Large intestine (tissue), 3 donors: Measurements from ENCODE around the gene HIBADH. TPM values are rescaled to one million over a fixed set of nuclear protein-coding genes. Genes with fewer than 3 reads are reported as not detected.

ENCODE experiments used
- DNase-seq, 2 donors: peaks; one replicate each; pipeline versions ENCODE4 v3.0.0 to v3.0.0-alpha.2; 2013
- H3K27ac ChIP-seq: one replicate; pipeline ENCODE4 v1.5.1; 2013; ENCODE audit warnings: low read length
- H3K27me3 ChIP-seq: 2 replicates; pipeline ENCODE4 v1.6.1; 2013; ENCODE audit warnings: low read length; ENCODE audit not compliant: control insufficient read depth, insufficient read depth
- H3K36me3 ChIP-seq: 2 replicates; pipeline ENCODE4 v1.6.1; 2013; ENCODE audit warnings: low read length; ENCODE audit not compliant: control insufficient read depth, insufficient read depth
- H3K4me1 ChIP-seq: one replicate; pipeline ENCODE4 v1.6.1; 2013; ENCODE audit warnings: low read length; ENCODE audit not compliant: control insufficient read depth, insufficient read depth
- H3K4me3 ChIP-seq: one replicate; pipeline ENCODE4 v1.5.1; 2013; ENCODE audit warnings: low read length
- H3K9me3 ChIP-seq: one replicate; pipeline ENCODE4 v1.6.1; 2013; ENCODE audit warnings: mild to moderate bottlenecking, low read depth, low read length, moderate library complexity; ENCODE audit not compliant: control insufficient read depth
- WGBS: methylation state at CpG from one replicate; pipeline ENCODE4 v1.1.5; 2013; ENCODE audit warnings: low lambda C conversion rate; ENCODE audit not compliant: insufficient coverage; 5-methylcytosine and 5-hydroxymethylcytosine counted together
- polyA plus RNA-seq: library from polyadenylated mRNA; unstranded; fragments of 120-200 nt; gene quantifications from one replicate; pipeline ENCODE4 v1.2.1, GENCODE V29; 2013

The HIBADH gene
- polyA plus RNA-seq, 1 donor, result 54.2 TPM

GRCh38 chr7:27560706-27561235, 101.9 kb downstream of the HIBADH start:
- Histone ChIP-seq H3K36me3 (no peaks in the 10 kb centered on the region), H3K4me3 (no peak overlapping the region), H3K4me1 (no peaks in the 10 kb centered on the region), H3K9me3 (peaks cover 6% of the 10 kb centered on the region), H3K27ac (no peak overlapping the region), H3K27me3 (no peaks in the 10 kb centered on the region)
- no peak for DNase-seq

- 40% methylated on average over 1 of the region's 2 CpGs for WGBS
- no peaks in the 10 kb centered on the region for H3K4me1 ChIP-seq
- no peak overlapping the region for H3K27ac ChIP-seq
- no peaks in the 10 kb centered on the region for H3K36me3 ChIP-seq
- H3K9me3 ChIP-seq, result no peaks in the 10 kb centered on the region
- DNase-seq, result no peak
- no peak overlapping the region for H3K4me3 ChIP-seq
- H3K27me3 ChIP-seq, result no peaks in the 10 kb centered on the region
Measured at GRCh38 chr7:27555670-27556069, 107.0 kb downstream of the HIBADH start.

GRCh38 chr7:27554826-27555225, 107.9 kb downstream of the HIBADH start:
- no peaks in the 10 kb centered on the region for H3K4me1 ChIP-seq
- WGBS, result 88% methylated on average over 1 of the region's 1 CpG

GRCh38 chr7:27553273-27553672, 109.4 kb downstream of the HIBADH start:
- Histone ChIP-seq H3K9me3 (no peaks in the 10 kb centered on the region), H3K27me3 (no peaks in the 10 kb centered on the region), H3K27ac (no peak overlapping the region), H3K36me3 (no peaks in the 10 kb centered on the region), H3K4me3 (no peak overlapping the region), H3K4me1 (no peaks in the 10 kb centered on the region)
- no peak for DNase-seq
- no CpG with 5 or more reads among the region's 5 CpGs for WGBS

More at GRCh38 chr7:27554826-27555225, 107.9 kb downstream of the HIBADH start:
- H3K9me3 ChIP-seq, result no peaks in the 10 kb centered on the region
- no peaks in the 10 kb centered on the region for H3K27me3 ChIP-seq
- H3K36me3 ChIP-seq, result no peaks in the 10 kb centered on the region
- no peak for DNase-seq
- H3K4me3 ChIP-seq, result no peak overlapping the region
- H3K27ac ChIP-seq, result no peak overlapping the region

GRCh38 chr7:27551803-27552400, 110.8 kb downstream of the HIBADH start:
- H3K36me3 ChIP-seq, result no peaks in the 10 kb centered on the region
- H3K4me3 ChIP-seq, result no peak overlapping the region
- no peaks in the 10 kb centered on the region for H3K27me3 ChIP-seq
- H3K4me1 ChIP-seq, result no peaks in the 10 kb centered on the region
- DNase-seq, result no peak
- H3K9me3 ChIP-seq, result no peaks in the 10 kb centered on the region
- WGBS, result 83% methylated on average over 6 of the region's 8 CpGs
- no peak overlapping the region for H3K27ac ChIP-seq

- Histone ChIP-seq H3K9me3 (no peaks in the 10 kb centered on the region), H3K4me1 (no peaks in the 10 kb centered on the region), H3K27ac (no peak overlapping the region), H3K27me3 (no peaks in the 10 kb centered on the region), H3K36me3 (no peaks in the 10 kb centered on the region), H3K4me3 (no peak overlapping the region)
- no peak for DNase-seq
- 92% methylated on average over 2 of the region's 2 CpGs for WGBS
Measured at GRCh38 chr7:27549606-27550005, 113.1 kb downstream of the HIBADH start.

- WGBS, result 50% methylated on average over 1 of the region's 1 CpG
- H3K9me3 ChIP-seq, result no peaks in the 10 kb centered on the region
- DNase-seq, result no peak
- H3K4me1 ChIP-seq, result no peaks in the 10 kb centered on the region
- H3K36me3 ChIP-seq, result no peaks in the 10 kb centered on the region
- H3K27me3 ChIP-seq, result no peaks in the 10 kb centered on the region
- H3K27ac ChIP-seq, result no peak overlapping the region
- H3K4me3 ChIP-seq, result no peak overlapping the region
Measured at GRCh38 chr7:27548304-27548703, 114.4 kb downstream of the HIBADH start.

GRCh38 chr7:27547401-27547800, 115.3 kb downstream of the HIBADH start:
- DNase-seq, result no peak
- Histone ChIP-seq H3K27ac (no peak overlapping the region), H3K36me3 (peaks cover 5% of the 10 kb centered on the region), H3K4me1 (no peaks in the 10 kb centered on the region), H3K27me3 (no peaks in the 10 kb centered on the region), H3K9me3 (peaks cover under 1% of the 10 kb centered on the region), H3K4me3 (no peak overlapping the region)
- no CpG with 5 or more reads among the region's 1 CpG for WGBS

GRCh38 chr7:27546610-27547009, 116.1 kb downstream of the HIBADH start:
- Histone ChIP-seq H3K9me3 (peaks cover 3% of the 10 kb centered on the region), H3K36me3 (peaks cover 10% of the 10 kb centered on the region), H3K27me3 (no peaks in the 10 kb centered on the region), H3K4me1 (no peaks in the 10 kb centered on the region), H3K27ac (no peak overlapping the region), H3K4me3 (no peak overlapping the region)
- WGBS, result 88% methylated on average over 1 of the region's 1 CpG
- no peak for DNase-seq

GRCh38 chr7:27535795-27536194, 126.9 kb downstream of the HIBADH start:
- Histone ChIP-seq H3K9me3 (no peaks in the 10 kb centered on the region), H3K4me1 (no peaks in the 10 kb centered on the region), H3K27me3 (no peaks in the 10 kb centered on the region), H3K36me3 (peaks cover 17% of the 10 kb centered on the region), H3K4me3 (no peak overlapping the region), H3K27ac (no peak overlapping the region)
- no peak for DNase-seq
- WGBS, result 100% methylated on average over 1 of the region's 4 CpGs

- Histone ChIP-seq H3K36me3 (peaks cover 20% of the 10 kb centered on the region), H3K27me3 (no peaks in the 10 kb centered on the region), H3K4me1 (no peaks in the 10 kb centered on the region), H3K9me3 (no peaks in the 10 kb centered on the region), H3K4me3 (no peak overlapping the region), H3K27ac (no peak overlapping the region)
- DNase-seq, result no peak
- 100% methylated on average over 1 of the region's 6 CpGs for WGBS
Measured at GRCh38 chr7:27533652-27534081, 129.0 kb downstream of the HIBADH start.
